NCI-H1436 (cell line): ENCODE data around the gene WDR44.
"Not testable (repeated sequence)": the region's sequence is repeated elsewhere in the genome, so short reads cannot be mapped to it uniquely, and the experiment has no call there.

Experiments
- DNase-seq: peaks from one replicate; lab custom pipeline; 2025; lab: John Stamatoyannopoulos, UW

The WDR44 gene, protein sequence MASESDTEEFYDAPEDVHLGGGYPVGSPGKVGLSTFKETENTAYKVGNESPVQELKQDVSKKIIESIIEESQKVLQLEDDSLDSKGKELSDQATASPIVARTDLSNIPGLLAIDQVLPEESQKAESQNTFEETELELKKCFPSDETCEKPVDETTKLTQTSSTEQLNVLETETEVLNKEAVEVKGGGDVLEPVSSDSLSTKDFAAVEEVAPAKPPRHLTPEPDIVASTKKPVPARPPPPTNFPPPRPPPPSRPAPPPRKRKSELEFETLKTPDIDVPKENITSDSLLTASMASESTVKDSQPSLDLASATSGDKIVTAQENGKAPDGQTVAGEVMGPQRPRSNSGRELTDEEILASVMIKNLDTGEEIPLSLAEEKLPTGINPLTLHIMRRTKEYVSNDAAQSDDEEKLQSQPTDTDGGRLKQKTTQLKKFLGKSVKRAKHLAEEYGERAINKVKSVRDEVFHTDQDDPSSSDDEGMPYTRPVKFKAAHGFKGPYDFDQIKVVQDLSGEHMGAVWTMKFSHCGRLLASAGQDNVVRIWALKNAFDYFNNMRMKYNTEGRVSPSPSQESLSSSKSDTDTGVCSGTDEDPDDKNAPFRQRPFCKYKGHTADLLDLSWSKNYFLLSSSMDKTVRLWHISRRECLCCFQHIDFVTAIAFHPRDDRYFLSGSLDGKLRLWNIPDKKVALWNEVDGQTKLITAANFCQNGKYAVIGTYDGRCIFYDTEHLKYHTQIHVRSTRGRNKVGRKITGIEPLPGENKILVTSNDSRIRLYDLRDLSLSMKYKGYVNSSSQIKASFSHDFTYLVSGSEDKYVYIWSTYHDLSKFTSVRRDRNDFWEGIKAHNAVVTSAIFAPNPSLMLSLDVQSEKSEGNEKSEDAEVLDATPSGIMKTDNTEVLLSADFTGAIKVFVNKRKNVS

GRCh38 chrX:118345464-118346257 is at the start of gene WDR44:
TSS of gene WDR44 (plus strand) at chrX:118346106. CDS start at chrX:118346504, 398 bp downstream.
- DNase-seq: peak; percentile 99

GRCh38 chrX:118305827-118306226 is 40.1 kb upstream of the WDR44 start:
- DNase-seq: not testable (repeated sequence)

GRCh38 chrX:118315529-118315928 is 30.4 kb upstream of the WDR44 start:
- no peak for DNase-seq

DNA sequence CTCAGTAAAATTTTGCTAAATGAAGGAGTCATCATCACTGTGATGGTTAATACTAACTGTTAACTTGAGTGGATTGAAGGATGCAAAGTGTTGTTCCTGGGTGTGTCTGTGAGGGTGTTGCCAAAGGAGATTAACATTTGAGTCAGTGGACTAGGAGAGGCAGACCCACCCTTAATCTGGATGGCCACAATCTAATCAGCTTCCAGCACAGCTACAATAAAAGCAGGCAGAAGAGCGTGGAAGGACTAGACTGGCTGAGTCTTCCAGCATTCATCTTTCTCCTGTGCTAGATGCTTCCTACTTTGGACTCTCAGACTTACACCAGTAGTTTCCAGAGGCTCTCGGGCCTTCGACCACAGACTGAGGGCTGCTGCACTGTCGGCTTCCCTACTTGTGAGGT is 21.3 kb upstream of the WDR44 start:
- no peak for DNase-seq

DNA sequence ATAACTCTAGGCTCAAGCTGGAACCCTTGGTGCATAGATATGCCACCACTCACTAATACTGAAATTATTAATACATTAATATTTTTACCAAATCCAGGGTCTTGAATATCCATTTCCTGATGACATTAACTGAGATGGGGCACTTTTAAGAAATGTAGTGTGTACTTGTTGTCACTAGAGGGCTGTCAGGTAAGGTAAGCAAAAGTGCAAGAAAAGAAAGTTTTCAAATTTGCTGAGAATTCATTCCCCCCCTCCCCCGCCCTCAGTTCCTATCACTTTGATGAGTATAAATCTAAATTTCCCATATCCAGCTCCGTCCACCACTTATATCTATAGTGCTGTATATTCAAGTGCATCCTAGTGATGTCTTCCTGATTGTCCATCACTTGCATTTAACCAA is 20.5 kb upstream of the WDR44 start:
- no peak for DNase-seq

GRCh38 chrX:118329175-118329574 is 16.7 kb upstream of the WDR44 start:
- DNase-seq: no peak

DNA sequence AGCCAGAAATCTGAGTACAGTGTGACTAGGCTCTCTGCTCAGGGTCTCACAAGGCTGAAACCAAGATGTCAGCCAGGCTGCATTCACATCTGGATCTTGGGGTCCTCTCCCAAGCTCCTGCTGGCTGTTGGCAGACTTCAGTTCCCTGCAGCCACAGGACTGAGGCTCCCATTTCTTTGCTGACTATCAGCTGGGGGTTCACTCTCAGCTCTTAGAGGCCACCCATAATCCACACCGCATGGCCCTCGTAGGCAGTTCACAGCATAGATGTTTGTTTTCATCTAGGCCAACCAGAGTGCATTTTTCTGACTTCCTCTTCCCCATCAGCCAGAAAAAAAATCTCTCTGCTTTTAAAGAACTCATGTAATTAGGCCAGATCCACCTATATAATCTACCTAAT is 8.2 kb upstream of the WDR44 start:
- no peak for DNase-seq

- no peak for DNase-seq
These were observed 7.0 kb upstream of the WDR44 start for GRCh38 chrX:118338930-118339329.

DNA sequence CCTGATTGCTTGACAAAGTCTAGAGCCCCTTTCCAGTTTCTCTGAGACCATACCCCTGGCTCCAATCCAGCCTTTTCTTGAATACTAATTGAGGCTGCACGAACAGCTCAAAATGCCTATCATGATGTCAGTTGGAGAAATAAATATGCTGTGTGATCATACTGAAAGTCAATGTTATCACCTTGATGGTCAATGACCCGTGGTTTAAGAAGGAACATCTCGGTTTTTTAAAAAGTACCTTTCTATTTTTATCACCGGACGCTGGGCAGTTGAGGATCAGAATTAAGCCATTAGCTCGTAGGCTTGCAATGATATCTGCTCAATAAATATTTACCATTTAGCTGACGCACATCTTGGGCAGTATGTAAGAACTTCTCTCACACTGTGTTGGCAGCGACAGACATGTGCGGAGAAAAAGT is 852 bp upstream of the WDR44 start:
- DNase-seq: no peak

DNA sequence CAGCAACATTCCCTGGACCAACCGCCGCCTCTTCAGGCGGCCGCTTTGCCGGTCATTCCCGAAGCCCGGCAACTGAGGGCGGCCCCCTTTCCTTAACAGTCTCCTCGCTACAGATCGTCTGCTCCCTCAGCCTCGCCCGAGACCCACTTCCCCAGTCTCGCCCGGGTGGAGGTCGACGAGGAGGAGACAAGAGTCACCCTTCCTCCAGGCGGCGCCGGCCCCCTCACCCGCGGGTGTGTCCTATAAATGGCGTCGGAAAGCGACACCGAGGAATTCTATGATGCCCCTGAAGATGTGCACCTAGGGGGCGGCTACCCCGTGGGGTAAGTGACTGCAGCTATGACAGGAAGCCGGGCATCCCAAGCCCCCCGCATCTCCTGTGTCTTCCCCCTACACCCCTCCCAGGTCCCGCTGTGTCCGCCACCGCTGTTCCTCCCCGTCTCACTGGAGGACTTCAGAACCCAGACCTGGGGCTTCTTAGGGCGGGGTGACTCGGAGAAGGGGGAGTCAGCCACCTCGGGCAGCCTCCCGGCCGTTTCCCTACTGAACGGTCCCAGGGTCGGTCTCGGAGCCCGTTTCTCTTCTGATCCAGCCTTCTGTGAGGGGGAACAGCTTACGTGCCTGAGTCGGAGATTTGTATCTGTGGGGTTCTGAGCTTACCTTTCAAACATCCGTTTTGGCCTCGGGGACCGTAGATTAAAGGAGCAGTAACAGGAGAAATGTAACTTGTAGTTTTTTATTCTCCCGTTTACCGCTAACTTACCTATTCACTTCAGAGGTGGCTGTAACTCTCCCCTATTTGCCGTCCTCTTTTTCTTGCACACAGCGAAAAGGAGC is 570 bp downstream of the WDR44 start:
- peak; percentile 60 for DNase-seq

GRCh38 chrX:118347131-118347530 is 1.2 kb downstream of the WDR44 start:
- DNase-seq: no peak

DNA sequence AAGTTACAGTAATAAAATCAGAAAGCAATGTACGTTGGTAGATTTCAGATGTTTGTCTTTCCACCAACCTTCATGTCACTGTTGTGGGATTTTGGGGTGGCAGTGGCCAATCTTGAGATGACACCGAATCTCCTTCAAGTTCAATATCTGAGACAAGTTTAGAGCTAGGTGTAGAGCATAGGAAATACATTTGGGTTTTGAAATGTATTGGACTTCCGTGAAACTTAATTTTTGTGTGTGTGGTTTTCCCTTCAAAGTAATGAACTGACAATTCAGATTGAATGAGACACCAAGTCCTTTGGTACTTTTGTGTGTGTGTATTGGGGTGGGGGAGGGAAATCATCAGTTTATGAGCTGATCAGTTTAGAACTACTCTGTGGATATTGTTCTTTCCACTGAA is 1.8 kb downstream of the WDR44 start:
- no peak for DNase-seq

DNA sequence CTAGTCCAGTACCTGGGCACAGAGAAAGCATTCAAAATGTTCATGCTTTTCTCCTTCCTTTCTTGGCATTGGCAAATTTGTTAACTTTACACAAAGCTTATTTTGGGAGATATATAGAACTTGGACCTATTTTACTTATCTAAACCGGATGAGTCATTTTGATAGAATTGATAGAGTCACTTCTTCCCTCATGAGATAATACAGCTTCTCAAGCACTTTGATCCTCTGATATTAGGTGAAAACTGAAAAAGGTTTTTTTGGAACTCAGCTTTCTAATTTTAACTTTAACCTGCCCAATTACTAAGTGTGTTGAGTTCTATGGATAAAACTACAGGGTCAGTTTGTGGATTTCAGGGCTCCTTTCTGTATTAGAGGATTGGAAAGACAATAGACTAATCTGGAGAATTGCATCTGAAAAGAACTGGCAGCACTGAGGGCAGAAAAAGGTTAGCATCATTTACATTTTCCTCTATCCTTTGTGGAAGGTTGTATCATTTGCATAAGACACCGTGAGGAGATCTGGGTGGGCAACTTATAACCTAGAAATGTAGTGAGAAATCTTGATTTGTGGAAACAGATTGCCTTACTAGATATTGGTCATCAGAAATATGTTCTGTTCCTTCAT is 2.4 kb downstream of the WDR44 start:
- no peak for DNase-seq

GRCh38 chrX:118349188-118349587 is 3.3 kb downstream of the WDR44 start:
- DNase-seq: no peak

- DNase-seq: no peak
These were observed 4.3 kb downstream of the WDR44 start for GRCh38 chrX:118350221-118350620.

- DNase-seq: no peak
These were observed 4.8 kb downstream of the WDR44 start for GRCh38 chrX:118350706-118351105.

DNA sequence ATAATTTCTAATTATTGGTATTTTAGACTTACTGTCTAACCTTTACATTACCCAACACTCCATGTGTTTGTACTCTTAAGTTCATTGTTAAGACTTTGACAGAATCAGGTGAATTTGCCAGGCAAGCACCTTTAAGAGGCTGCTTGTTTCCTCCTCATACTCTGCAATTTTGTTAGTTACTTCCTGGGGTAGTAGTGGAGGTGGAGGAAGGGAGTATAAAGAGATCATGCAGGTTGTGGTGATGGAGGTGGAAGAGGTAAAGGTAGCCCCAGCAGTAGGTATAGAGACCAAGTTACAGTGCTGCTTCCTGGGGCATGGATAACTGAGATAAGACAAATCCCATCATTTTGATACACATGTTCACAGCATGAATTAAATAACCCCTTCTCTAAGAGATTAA is 6.7 kb downstream of the WDR44 start:
- no peak for DNase-seq

DNA sequence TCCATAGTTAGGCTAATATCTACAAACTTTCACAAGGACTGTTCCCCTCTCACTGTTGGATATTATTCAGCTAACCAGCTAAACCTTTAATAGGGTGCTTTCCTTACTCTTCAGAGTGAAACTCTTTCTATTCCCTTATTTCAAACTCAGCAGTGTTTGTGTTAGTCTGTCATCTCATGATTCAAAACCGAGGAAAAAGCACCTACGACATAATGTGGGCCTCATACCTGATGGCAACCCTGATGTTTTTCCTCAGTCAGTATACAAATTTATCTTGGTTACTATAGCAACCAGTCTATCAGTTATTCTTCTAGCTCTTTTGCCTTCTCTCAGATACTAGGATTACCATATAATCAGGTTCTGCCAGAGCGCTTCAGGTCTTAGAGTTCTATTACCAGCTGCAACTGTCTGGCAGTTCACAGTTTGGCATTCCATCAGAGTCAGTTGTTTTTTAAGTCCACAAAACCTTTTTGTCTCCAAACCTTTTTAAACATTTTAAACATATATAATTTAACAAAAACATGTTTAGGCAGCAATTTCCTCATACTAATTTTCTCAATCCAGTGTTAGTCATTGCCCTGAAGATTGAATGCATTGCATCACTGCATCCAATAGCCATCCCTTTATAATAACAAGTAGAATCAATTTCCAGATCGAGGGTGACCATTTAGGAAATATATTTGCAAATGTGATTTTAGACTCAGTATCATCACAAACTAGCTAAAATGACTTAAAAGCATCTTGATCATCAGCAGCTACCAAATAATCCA is 7.4 kb downstream of the WDR44 start:
- no peak for DNase-seq

- no peak for DNase-seq
These were observed 9.5 kb downstream of the WDR44 start for GRCh38 chrX:118355225-118355920.
